ENCODE data around the gene MAML2. TPM values are rescaled to one million over a fixed set of nuclear protein-coding genes. Genes with fewer than 3 reads are reported as not detected.

MAML2 gene
- total and polyA plus RNA-seq, 2 experiments from 2014 or later: 2.0 to 7.1 TPM

DNA sequence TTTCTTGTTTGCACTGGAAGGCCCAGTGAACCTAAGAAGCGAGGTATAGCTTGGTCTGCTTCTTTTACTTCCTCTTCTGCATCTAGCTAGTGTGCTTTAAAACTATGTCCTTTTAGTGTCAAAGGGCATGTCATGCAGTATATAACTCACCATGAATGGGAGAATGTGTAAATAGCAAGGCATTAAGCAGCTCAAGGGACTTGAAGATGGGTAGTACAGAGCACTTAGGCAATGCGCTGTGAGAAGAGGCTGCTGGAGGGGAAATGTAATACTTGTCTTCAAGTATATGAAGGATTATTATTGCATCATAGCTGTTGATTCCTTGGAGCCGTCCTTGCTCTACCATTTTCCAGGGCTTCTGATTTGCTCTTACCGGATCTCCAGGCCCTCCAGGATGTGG is 7.6 kb downstream of the MAML2 start:
- no peaks in the 10 kb centered on the region for H3K9me3 Mint-ChIP-seq
- H3K27ac ChIP-seq (ENCODE audit: low read depth): no peak overlapping the region
- peaks cover 2% of the 10 kb centered on the region for H3K27me3 Mint-ChIP-seq (ENCODE audit: insufficient read depth, low read depth, poor library complexity)
- no peak overlapping the region for H2AFZ ChIP-seq
- H3K36me3 ChIP-seq (ENCODE audit: insufficient read depth): no peaks in the 10 kb centered on the region
- H3K9me2 ChIP-seq (ENCODE audit: insufficient read depth): peaks cover 3% of the 10 kb centered on the region; the same call in 1 of the 2 replicates
- H3K4me2 ChIP-seq: peak overlapping the region; percentile 0; the same call in 1 of the 2 replicates
- ATAC-seq (no peak), DNase-seq (ENCODE audit: low spot score) (no peak)
- no peak overlapping the region for H3K4me3 Mint-ChIP-seq
- no peak overlapping the region for H3K4me3 ChIP-seq
- H3K27me3 ChIP-seq (ENCODE audit: insufficient read depth): no peaks in the 10 kb centered on the region
- H3K36me3 Mint-ChIP-seq (ENCODE audit: low read depth): no peaks in the 10 kb centered on the region
- H3K27ac Mint-ChIP-seq: peak overlapping the region; percentile 38
- H3K4me1 ChIP-seq (ENCODE audit: insufficient read depth): peaks cover 89% of the 10 kb centered on the region
- TF ChIP-seq NANOG (IDR thresholded peaks at IDR 0.05; ENCODE audit: borderline replicate concordance) (no peak), JUNB (IDR thresholded peaks at IDR 0.05; ENCODE audit: unreplicated experiment) (no peak), POLR2AphosphoS5 (IDR thresholded peaks at IDR 0.05; ENCODE audit: low read depth) (no peak), EZH2phosphoT487 (IDR thresholded peaks at IDR 0.05; ENCODE audit: unreplicated experiment) (no peak), STAT1 (IDR thresholded peaks at IDR 0.05; ENCODE audit: unreplicated experiment) (no peak), ZNF331 (CRISPR knock-in tag; IDR thresholded peaks at IDR 0.05; ENCODE audit: low read depth) (no peak), ZNF114 (CRISPR knock-in tag; IDR thresholded peaks at IDR 0.05) (no peak), EZH2 (IDR thresholded peaks at IDR 0.05; ENCODE audit: low read depth, unreplicated experiment) (no peak), CREB1 (CRISPR knock-in tag; IDR thresholded peaks at IDR 0.05; ENCODE audit: low read depth) (no peak)
- TF ChIP-seq, protein P1, sequence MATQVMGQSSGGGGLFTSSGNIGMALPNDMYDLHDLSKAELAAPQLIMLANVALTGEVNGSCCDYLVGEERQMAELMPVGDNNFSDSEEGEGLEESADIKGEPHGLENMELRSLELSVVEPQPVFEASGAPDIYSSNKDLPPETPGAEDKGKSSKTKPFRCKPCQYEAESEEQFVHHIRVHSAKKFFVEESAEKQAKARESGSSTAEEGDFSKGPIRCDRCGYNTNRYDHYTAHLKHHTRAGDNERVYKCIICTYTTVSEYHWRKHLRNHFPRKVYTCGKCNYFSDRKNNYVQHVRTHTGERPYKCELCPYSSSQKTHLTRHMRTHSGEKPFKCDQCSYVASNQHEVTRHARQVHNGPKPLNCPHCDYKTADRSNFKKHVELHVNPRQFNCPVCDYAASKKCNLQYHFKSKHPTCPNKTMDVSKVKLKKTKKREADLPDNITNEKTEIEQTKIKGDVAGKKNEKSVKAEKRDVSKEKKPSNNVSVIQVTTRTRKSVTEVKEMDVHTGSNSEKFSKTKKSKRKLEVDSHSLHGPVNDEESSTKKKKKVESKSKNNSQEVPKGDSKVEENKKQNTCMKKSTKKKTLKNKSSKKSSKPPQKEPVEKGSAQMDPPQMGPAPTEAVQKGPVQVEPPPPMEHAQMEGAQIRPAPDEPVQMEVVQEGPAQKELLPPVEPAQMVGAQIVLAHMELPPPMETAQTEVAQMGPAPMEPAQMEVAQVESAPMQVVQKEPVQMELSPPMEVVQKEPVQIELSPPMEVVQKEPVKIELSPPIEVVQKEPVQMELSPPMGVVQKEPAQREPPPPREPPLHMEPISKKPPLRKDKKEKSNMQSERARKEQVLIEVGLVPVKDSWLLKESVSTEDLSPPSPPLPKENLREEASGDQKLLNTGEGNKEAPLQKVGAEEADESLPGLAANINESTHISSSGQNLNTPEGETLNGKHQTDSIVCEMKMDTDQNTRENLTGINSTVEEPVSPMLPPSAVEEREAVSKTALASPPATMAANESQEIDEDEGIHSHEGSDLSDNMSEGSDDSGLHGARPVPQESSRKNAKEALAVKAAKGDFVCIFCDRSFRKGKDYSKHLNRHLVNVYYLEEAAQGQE (IDR thresholded peaks at IDR 0.05; ENCODE audit: unreplicated experiment): no peak
- TF ChIP-seq, protein P2, sequence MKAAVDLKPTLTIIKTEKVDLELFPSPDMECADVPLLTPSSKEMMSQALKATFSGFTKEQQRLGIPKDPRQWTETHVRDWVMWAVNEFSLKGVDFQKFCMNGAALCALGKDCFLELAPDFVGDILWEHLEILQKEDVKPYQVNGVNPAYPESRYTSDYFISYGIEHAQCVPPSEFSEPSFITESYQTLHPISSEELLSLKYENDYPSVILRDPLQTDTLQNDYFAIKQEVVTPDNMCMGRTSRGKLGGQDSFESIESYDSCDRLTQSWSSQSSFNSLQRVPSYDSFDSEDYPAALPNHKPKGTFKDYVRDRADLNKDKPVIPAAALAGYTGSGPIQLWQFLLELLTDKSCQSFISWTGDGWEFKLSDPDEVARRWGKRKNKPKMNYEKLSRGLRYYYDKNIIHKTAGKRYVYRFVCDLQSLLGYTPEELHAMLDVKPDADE (IDR thresholded peaks at IDR 0.05): no peak
- TF ChIP-seq, protein P3, sequence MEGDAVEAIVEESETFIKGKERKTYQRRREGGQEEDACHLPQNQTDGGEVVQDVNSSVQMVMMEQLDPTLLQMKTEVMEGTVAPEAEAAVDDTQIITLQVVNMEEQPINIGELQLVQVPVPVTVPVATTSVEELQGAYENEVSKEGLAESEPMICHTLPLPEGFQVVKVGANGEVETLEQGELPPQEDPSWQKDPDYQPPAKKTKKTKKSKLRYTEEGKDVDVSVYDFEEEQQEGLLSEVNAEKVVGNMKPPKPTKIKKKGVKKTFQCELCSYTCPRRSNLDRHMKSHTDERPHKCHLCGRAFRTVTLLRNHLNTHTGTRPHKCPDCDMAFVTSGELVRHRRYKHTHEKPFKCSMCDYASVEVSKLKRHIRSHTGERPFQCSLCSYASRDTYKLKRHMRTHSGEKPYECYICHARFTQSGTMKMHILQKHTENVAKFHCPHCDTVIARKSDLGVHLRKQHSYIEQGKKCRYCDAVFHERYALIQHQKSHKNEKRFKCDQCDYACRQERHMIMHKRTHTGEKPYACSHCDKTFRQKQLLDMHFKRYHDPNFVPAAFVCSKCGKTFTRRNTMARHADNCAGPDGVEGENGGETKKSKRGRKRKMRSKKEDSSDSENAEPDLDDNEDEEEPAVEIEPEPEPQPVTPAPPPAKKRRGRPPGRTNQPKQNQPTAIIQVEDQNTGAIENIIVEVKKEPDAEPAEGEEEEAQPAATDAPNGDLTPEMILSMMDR (conservative IDR thresholded peaks at IDR 0.05; ENCODE audit: low read depth in 2 of 2): no peak
- TF ChIP-seq, protein P4, sequence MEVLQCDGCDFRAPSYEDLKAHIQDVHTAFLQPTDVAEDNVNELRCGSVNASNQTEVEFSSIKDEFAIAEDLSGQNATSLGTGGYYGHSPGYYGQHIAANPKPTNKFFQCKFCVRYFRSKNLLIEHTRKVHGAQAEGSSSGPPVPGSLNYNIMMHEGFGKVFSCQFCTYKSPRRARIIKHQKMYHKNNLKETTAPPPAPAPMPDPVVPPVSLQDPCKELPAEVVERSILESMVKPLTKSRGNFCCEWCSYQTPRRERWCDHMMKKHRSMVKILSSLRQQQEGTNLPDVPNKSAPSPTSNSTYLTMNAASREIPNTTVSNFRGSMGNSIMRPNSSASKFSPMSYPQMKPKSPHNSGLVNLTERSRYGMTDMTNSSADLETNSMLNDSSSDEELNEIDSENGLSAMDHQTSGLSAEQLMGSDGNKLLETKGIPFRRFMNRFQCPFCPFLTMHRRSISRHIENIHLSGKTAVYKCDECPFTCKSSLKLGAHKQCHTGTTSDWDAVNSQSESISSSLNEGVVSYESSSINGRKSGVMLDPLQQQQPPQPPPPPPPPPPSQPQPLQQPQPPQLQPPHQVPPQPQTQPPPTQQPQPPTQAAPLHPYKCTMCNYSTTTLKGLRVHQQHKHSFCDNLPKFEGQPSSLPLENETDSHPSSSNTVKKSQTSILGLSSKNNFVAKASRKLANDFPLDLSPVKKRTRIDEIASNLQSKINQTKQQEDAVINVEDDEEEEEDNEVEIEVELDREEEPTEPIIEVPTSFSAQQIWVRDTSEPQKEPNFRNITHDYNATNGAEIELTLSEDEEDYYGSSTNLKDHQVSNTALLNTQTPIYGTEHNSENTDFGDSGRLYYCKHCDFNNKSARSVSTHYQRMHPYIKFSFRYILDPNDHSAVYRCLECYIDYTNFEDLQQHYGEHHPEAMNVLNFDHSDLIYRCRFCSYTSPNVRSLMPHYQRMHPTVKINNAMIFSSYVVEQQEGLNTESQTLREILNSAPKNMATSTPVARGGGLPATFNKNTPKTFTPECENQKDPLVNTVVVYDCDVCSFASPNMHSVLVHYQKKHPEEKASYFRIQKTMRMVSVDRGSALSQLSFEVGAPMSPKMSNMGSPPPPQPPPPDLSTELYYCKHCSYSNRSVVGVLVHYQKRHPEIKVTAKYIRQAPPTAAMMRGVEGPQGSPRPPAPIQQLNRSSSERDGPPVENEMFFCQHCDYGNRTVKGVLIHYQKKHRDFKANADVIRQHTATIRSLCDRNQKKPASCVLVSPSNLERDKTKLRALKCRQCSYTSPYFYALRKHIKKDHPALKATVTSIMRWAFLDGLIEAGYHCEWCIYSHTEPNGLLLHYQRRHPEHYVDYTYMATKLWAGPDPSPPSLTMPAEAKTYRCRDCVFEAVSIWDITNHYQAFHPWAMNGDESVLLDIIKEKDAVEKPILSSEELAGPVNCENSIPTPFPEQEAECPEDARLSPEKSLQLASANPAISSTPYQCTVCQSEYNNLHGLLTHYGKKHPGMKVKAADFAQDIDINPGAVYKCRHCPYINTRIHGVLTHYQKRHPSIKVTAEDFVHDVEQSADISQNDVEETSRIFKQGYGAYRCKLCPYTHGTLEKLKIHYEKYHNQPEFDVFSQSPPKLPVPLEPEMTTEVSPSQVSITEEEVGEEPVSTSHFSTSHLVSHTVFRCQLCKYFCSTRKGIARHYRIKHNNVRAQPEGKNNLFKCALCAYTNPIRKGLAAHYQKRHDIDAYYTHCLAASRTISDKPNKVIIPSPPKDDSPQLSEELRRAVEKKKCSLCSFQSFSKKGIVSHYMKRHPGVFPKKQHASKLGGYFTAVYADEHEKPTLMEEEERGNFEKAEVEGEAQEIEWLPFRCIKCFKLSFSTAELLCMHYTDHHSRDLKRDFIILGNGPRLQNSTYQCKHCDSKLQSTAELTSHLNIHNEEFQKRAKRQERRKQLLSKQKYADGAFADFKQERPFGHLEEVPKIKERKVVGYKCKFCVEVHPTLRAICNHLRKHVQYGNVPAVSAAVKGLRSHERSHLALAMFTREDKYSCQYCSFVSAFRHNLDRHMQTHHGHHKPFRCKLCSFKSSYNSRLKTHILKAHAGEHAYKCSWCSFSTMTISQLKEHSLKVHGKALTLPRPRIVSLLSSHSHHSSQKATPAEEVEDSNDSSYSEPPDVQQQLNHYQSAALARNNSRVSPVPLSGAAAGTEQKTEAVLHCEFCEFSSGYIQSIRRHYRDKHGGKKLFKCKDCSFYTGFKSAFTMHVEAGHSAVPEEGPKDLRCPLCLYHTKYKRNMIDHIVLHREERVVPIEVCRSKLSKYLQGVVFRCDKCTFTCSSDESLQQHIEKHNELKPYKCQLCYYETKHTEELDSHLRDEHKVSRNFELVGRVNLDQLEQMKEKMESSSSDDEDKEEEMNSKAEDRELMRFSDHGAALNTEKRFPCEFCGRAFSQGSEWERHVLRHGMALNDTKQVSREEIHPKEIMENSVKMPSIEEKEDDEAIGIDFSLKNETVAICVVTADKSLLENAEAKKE (CRISPR knock-in tag; IDR thresholded peaks at IDR 0.05): no peak
- no peaks in the 10 kb centered on the region for H4K20me1 ChIP-seq (replicated peaks; ENCODE audit: insufficient read depth)
- H3K79me2 ChIP-seq (replicated peaks; ENCODE audit: insufficient read depth): peaks cover 60% of the 10 kb centered on the region
- H3K4me1 Mint-ChIP-seq: peaks cover 79% of the 10 kb centered on the region
- H3F3A ChIP-seq (replicated peaks; ENCODE audit: low read depth): 0 out of 2 replicates have a peak, but pooled peaks cover 5% of the 10 kb centered on the region

Data from GM23338 (cell line).